Measurements from ENCODE around the gene ANXA5. TPM values are rescaled to one million over a fixed set of nuclear protein-coding genes. Genes with fewer than 3 reads are reported as not detected.

The ANXA5 gene
- total RNA-seq, 2 experiments from 2014 or later = 50.8 to 55.9 TPM

GRCh38 chr4:121686255-121686654 lies 10.5 kb downstream of the ANXA5 start:
- H3K36me3 ChIP-seq (ENCODE audit: insufficient read depth, low read length) = peaks cover 26% of the 10 kb centered on the region
- H3K27ac Mint-ChIP-seq = no peak overlapping the region
- ATAC-seq (ENCODE audit: poor library complexity) (no peak), DNase-seq (peak in 1 of 14 experiments; percentile 30)
- H3K4me1 ChIP-seq (ENCODE audit: insufficient read depth, low read length) = no peaks in the 10 kb centered on the region
- ChIA-PET CTCF (interaction anchor here (0.6 to 1.7 kb wide), 2 partner anchors 11 to 216 kb away, joined by 4 read pairs; partner anchors contain the start of gene ANXA5), POLR2A (no interaction called here)
- H3K9me3 Mint-ChIP-seq = no peaks in the 10 kb centered on the region
- TF ChIP-seq, protein P1, sequence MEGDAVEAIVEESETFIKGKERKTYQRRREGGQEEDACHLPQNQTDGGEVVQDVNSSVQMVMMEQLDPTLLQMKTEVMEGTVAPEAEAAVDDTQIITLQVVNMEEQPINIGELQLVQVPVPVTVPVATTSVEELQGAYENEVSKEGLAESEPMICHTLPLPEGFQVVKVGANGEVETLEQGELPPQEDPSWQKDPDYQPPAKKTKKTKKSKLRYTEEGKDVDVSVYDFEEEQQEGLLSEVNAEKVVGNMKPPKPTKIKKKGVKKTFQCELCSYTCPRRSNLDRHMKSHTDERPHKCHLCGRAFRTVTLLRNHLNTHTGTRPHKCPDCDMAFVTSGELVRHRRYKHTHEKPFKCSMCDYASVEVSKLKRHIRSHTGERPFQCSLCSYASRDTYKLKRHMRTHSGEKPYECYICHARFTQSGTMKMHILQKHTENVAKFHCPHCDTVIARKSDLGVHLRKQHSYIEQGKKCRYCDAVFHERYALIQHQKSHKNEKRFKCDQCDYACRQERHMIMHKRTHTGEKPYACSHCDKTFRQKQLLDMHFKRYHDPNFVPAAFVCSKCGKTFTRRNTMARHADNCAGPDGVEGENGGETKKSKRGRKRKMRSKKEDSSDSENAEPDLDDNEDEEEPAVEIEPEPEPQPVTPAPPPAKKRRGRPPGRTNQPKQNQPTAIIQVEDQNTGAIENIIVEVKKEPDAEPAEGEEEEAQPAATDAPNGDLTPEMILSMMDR (IDR thresholded peaks at IDR 0.05) = no peak
- no peaks in the 10 kb centered on the region for H3K4me1 Mint-ChIP-seq (ENCODE audit: low read depth)
- no peaks in the 10 kb centered on the region for H3K27me3 ChIP-seq (ENCODE audit: control insufficient read depth in 1 of 2, insufficient read depth in 2 of 2, low read length in 2 of 2)
- H3K9me3 ChIP-seq (ENCODE audit: control insufficient read depth in 1 of 2, insufficient read depth in 1 of 2, low read length in 2 of 2) = no peaks in the 10 kb centered on the region
- H3K36me3 Mint-ChIP-seq (ENCODE audit: low read depth) = peaks cover 38% of the 10 kb centered on the region
- no peak overlapping the region for H3K4me3 Mint-ChIP-seq
- no peak overlapping the region for H3K4me3 ChIP-seq (ENCODE audit: low read length)
- H3K27ac ChIP-seq (ENCODE audit: low read depth in 1 of 2, low read length in 2 of 2) = no peak overlapping the region
- H3K27me3 Mint-ChIP-seq = no peaks in the 10 kb centered on the region
- intact Hi-C loops (cut with DNase I, micrococcal nuclease) = no loop called here

DNA sequence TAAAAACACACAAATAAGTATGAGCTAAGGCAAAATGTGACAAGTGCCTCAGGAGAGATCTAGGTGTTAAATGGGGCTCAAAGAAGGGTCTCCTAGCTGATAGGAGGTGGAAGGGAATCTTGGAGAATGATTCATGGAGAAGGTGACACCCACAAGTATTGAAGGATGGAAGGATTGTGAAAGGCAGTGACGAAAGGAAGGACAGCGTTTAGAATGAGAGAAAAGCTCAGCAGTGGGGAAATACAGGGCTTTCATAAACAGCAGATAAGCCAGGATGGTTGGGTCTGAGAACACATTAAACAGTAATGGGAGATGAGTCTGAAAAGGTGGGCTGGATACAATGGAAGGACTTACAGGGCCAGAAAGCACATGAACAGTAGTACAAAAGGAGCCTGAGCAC lies 11.5 kb downstream of the ANXA5 start:
- intact Hi-C loops (cut with DNase I, micrococcal nuclease) = no loop called here
- H3K4me1 ChIP-seq (ENCODE audit: insufficient read depth, low read length) = no peaks in the 10 kb centered on the region
- H3K36me3 ChIP-seq (ENCODE audit: insufficient read depth, low read length) = peaks cover 35% of the 10 kb centered on the region
- no peak for DNase-seq
- no peak overlapping the region for H3K4me3 Mint-ChIP-seq
- no peaks in the 10 kb centered on the region for H3K9me3 Mint-ChIP-seq
- TF ChIP-seq, protein P1 (IDR thresholded peaks at IDR 0.05) = no peak
- no peaks in the 10 kb centered on the region for H3K4me1 Mint-ChIP-seq (ENCODE audit: low read depth)
- H3K27ac ChIP-seq (ENCODE audit: low read depth in 1 of 2, low read length in 2 of 2) = no peak overlapping the region
- no peaks in the 10 kb centered on the region for H3K27me3 Mint-ChIP-seq
- ATAC-seq (ENCODE audit: poor library complexity) = no peak
- no peaks in the 10 kb centered on the region for H3K9me3 ChIP-seq (ENCODE audit: control insufficient read depth in 1 of 2, insufficient read depth in 1 of 2, low read length in 2 of 2)
- ChIA-PET CTCF (interaction anchor here (1.7 kb wide), 1 partner anchor 12 kb away, joined by 4 read pairs; the partner anchor contains the start of gene ANXA5), POLR2A (no interaction called here)
- no peak overlapping the region for H3K27ac Mint-ChIP-seq
- H3K36me3 Mint-ChIP-seq (ENCODE audit: low read depth) = peaks cover 48% of the 10 kb centered on the region
- H3K4me3 ChIP-seq (ENCODE audit: low read length) = no peak overlapping the region
- H3K27me3 ChIP-seq (ENCODE audit: control insufficient read depth in 1 of 2, insufficient read depth in 2 of 2, low read length in 2 of 2) = no peaks in the 10 kb centered on the region

- H3K4me3 ChIP-seq (ENCODE audit: low read length) = no peak overlapping the region
- H3K27ac ChIP-seq (ENCODE audit: low read depth in 1 of 2, low read length in 2 of 2) = no peak overlapping the region
- POLR2A ChIA-PET = no interaction called here
- intact Hi-C loops (cut with DNase I, micrococcal nuclease) = no loop called here
- peaks cover 55% of the 10 kb centered on the region for H3K36me3 Mint-ChIP-seq (ENCODE audit: low read depth)
- DNase-seq = no peak
- no peaks in the 10 kb centered on the region for H3K4me1 ChIP-seq (ENCODE audit: insufficient read depth, low read length)
- ATAC-seq (ENCODE audit: poor library complexity) = no peak
- no peaks in the 10 kb centered on the region for H3K27me3 ChIP-seq (ENCODE audit: control insufficient read depth in 1 of 2, insufficient read depth in 2 of 2, low read length in 2 of 2)
- no peaks in the 10 kb centered on the region for H3K27me3 Mint-ChIP-seq
- H3K27ac Mint-ChIP-seq = no peak overlapping the region
- no peaks in the 10 kb centered on the region for H3K9me3 ChIP-seq (ENCODE audit: control insufficient read depth in 1 of 2, insufficient read depth in 1 of 2, low read length in 2 of 2)
- H3K4me1 Mint-ChIP-seq (ENCODE audit: low read depth) = no peaks in the 10 kb centered on the region
- TF ChIP-seq, protein P1 (IDR thresholded peaks at IDR 0.05) = no peak
- no peaks in the 10 kb centered on the region for H3K9me3 Mint-ChIP-seq
- CTCF ChIA-PET = no interaction called here
- H3K4me3 Mint-ChIP-seq = no peak overlapping the region
- H3K36me3 ChIP-seq (ENCODE audit: insufficient read depth, low read length) = peaks cover 42% of the 10 kb centered on the region
Observed at GRCh38 chr4:121684561-121684960, 12.2 kb downstream of the ANXA5 start.

All from CD4-positive, alpha-beta T cell (primary cell).